Measurements from ENCODE around the gene KCNIP4.

The KCNIP4 gene

GRCh38 chr4:21768349-21769310, 179.9 kb downstream of the KCNIP4 start:
- Histone ChIP-seq H3K27ac (ENCODE audit: low read depth, low read length, severe bottlenecking) (no peak overlapping the region), H3K4me3 (ENCODE audit: extremely low read depth, insufficient read depth, low read length, poor library complexity, severe bottlenecking) (no peak overlapping the region), H3K36me3 (ENCODE audit: control insufficient read depth, insufficient read depth, low read length) (no peaks in the 10 kb centered on the region), H3K4me1 (ENCODE audit: control insufficient read depth, insufficient read depth, low read length, poor library complexity, severe bottlenecking) (no peaks in the 10 kb centered on the region), H3K9me3 (ENCODE audit: control insufficient read depth, low read length) (no peaks in the 10 kb centered on the region)
- WGBS, 2 experiments (ENCODE audit: insufficient coverage in 2 of 2) = 17% methylated on average over 2 of the region's 6 CpGs; no CpG with 5 or more reads in 1 of the 2 experiments

GRCh38 chr4:21765810-21766407, 182.7 kb downstream of the KCNIP4 start:
- WGBS, 2 experiments (ENCODE audit: insufficient coverage in 2 of 2) = 19 to 35% methylated on average over 3 of the region's 8 CpGs
- no peak overlapping the region for H3K4me3 ChIP-seq (ENCODE audit: extremely low read depth, insufficient read depth, low read length, poor library complexity, severe bottlenecking)
- H3K27ac ChIP-seq (ENCODE audit: low read depth, low read length, severe bottlenecking) = no peak overlapping the region
- H3K9me3 ChIP-seq (ENCODE audit: control insufficient read depth, low read length) = no peaks in the 10 kb centered on the region
- H3K4me1 ChIP-seq (ENCODE audit: control insufficient read depth, insufficient read depth, low read length, poor library complexity, severe bottlenecking) = no peaks in the 10 kb centered on the region
- H3K36me3 ChIP-seq (ENCODE audit: control insufficient read depth, insufficient read depth, low read length) = no peaks in the 10 kb centered on the region

GRCh38 chr4:21763855-21764254, 184.7 kb downstream of the KCNIP4 start:
- no peaks in the 10 kb centered on the region for H3K9me3 ChIP-seq (ENCODE audit: control insufficient read depth, low read length)
- no peaks in the 10 kb centered on the region for H3K4me1 ChIP-seq (ENCODE audit: control insufficient read depth, insufficient read depth, low read length, poor library complexity, severe bottlenecking)
- no peak overlapping the region for H3K4me3 ChIP-seq (ENCODE audit: extremely low read depth, insufficient read depth, low read length, poor library complexity, severe bottlenecking)
- 85 to 92% methylated on average over 1 of the region's 1 CpG for WGBS, 2 experiments (ENCODE audit: insufficient coverage in 2 of 2)
- no peaks in the 10 kb centered on the region for H3K36me3 ChIP-seq (ENCODE audit: control insufficient read depth, insufficient read depth, low read length)
- H3K27ac ChIP-seq (ENCODE audit: low read depth, low read length, severe bottlenecking) = no peak overlapping the region

GRCh38 chr4:21757248-21757647, 191.3 kb downstream of the KCNIP4 start:
- Histone ChIP-seq H3K4me1 (ENCODE audit: control insufficient read depth, insufficient read depth, low read length, poor library complexity, severe bottlenecking) (peaks cover 15% of the 10 kb centered on the region), H3K36me3 (ENCODE audit: control insufficient read depth, insufficient read depth, low read length) (no peaks in the 10 kb centered on the region), H3K27ac (ENCODE audit: low read depth, low read length, severe bottlenecking) (no peak overlapping the region), H3K4me3 (ENCODE audit: extremely low read depth, insufficient read depth, low read length, poor library complexity, severe bottlenecking) (no peak overlapping the region), H3K9me3 (ENCODE audit: control insufficient read depth, low read length) (no peaks in the 10 kb centered on the region)
- 67% methylated on average over 1 of the region's 2 CpGs; no CpG with 5 or more reads in 1 of the 2 experiments for WGBS, 2 experiments (ENCODE audit: insufficient coverage in 2 of 2)

GRCh38 chr4:21753084-21753760, 195.3 kb downstream of the KCNIP4 start:
- H3K4me3 ChIP-seq (ENCODE audit: extremely low read depth, insufficient read depth, low read length, poor library complexity, severe bottlenecking) = no peak overlapping the region
- WGBS, 2 experiments (ENCODE audit: insufficient coverage in 2 of 2) = 65 to 100% methylated on average over 2 to 3 of the region's 3 CpGs
- peaks cover 15% of the 10 kb centered on the region for H3K4me1 ChIP-seq (ENCODE audit: control insufficient read depth, insufficient read depth, low read length, poor library complexity, severe bottlenecking)
- peak overlapping the region; percentile 30 for H3K27ac ChIP-seq (ENCODE audit: low read depth, low read length, severe bottlenecking)
- no peaks in the 10 kb centered on the region for H3K36me3 ChIP-seq (ENCODE audit: control insufficient read depth, insufficient read depth, low read length)
- no peaks in the 10 kb centered on the region for H3K9me3 ChIP-seq (ENCODE audit: control insufficient read depth, low read length)

GRCh38 chr4:21752616-21753015, 196.0 kb downstream of the KCNIP4 start:
- Histone ChIP-seq H3K27ac (ENCODE audit: low read depth, low read length, severe bottlenecking) (peak overlapping the region; percentile 30), H3K4me1 (ENCODE audit: control insufficient read depth, insufficient read depth, low read length, poor library complexity, severe bottlenecking) (peaks cover 15% of the 10 kb centered on the region), H3K4me3 (ENCODE audit: extremely low read depth, insufficient read depth, low read length, poor library complexity, severe bottlenecking) (no peak overlapping the region), H3K36me3 (ENCODE audit: control insufficient read depth, insufficient read depth, low read length) (no peaks in the 10 kb centered on the region), H3K9me3 (ENCODE audit: control insufficient read depth, low read length) (no peaks in the 10 kb centered on the region)

- WGBS, 2 experiments (ENCODE audit: insufficient coverage in 2 of 2) = 77 to 100% methylated on average over 2 of the region's 3 CpGs
- Histone ChIP-seq H3K4me1 (ENCODE audit: control insufficient read depth, insufficient read depth, low read length, poor library complexity, severe bottlenecking) (peaks cover 15% of the 10 kb centered on the region), H3K27ac (ENCODE audit: low read depth, low read length, severe bottlenecking) (no peak overlapping the region), H3K4me3 (ENCODE audit: extremely low read depth, insufficient read depth, low read length, poor library complexity, severe bottlenecking) (no peak overlapping the region), H3K36me3 (ENCODE audit: control insufficient read depth, insufficient read depth, low read length) (no peaks in the 10 kb centered on the region), H3K9me3 (ENCODE audit: control insufficient read depth, low read length) (no peaks in the 10 kb centered on the region)
Observed at GRCh38 chr4:21749924-21750323, 198.6 kb downstream of the KCNIP4 start.

GRCh38 chr4:21749412-21749811, 199.2 kb downstream of the KCNIP4 start:
- Histone ChIP-seq H3K4me1 (ENCODE audit: control insufficient read depth, insufficient read depth, low read length, poor library complexity, severe bottlenecking) (peaks cover 15% of the 10 kb centered on the region), H3K9me3 (ENCODE audit: control insufficient read depth, low read length) (no peaks in the 10 kb centered on the region), H3K36me3 (ENCODE audit: control insufficient read depth, insufficient read depth, low read length) (no peaks in the 10 kb centered on the region), H3K27ac (ENCODE audit: low read depth, low read length, severe bottlenecking) (no peak overlapping the region), H3K4me3 (ENCODE audit: extremely low read depth, insufficient read depth, low read length, poor library complexity, severe bottlenecking) (no peak overlapping the region)
- 60 to 84% methylated on average over 1 to 4 of the region's 4 CpGs for WGBS, 2 experiments (ENCODE audit: insufficient coverage in 2 of 2)

GRCh38 chr4:21744046-21744445, 204.5 kb downstream of the KCNIP4 start:
- no peaks in the 10 kb centered on the region for H3K36me3 ChIP-seq (ENCODE audit: control insufficient read depth, insufficient read depth, low read length)
- no peak overlapping the region for H3K27ac ChIP-seq (ENCODE audit: low read depth, low read length, severe bottlenecking)
- H3K4me1 ChIP-seq (ENCODE audit: control insufficient read depth, insufficient read depth, low read length, poor library complexity, severe bottlenecking) = peaks cover 5% of the 10 kb centered on the region
- no peak overlapping the region for H3K4me3 ChIP-seq (ENCODE audit: extremely low read depth, insufficient read depth, low read length, poor library complexity, severe bottlenecking)
- H3K9me3 ChIP-seq (ENCODE audit: control insufficient read depth, low read length) = no peaks in the 10 kb centered on the region

GRCh38 chr4:21742326-21742725, 206.2 kb downstream of the KCNIP4 start:
- H3K4me3 ChIP-seq (ENCODE audit: extremely low read depth, insufficient read depth, low read length, poor library complexity, severe bottlenecking) = no peak overlapping the region
- H3K27ac ChIP-seq (ENCODE audit: low read depth, low read length, severe bottlenecking) = no peak overlapping the region
- H3K9me3 ChIP-seq (ENCODE audit: control insufficient read depth, low read length) = no peaks in the 10 kb centered on the region
- H3K4me1 ChIP-seq (ENCODE audit: control insufficient read depth, insufficient read depth, low read length, poor library complexity, severe bottlenecking) = peaks cover 5% of the 10 kb centered on the region
- WGBS, 2 experiments (ENCODE audit: insufficient coverage in 2 of 2) = 90 to 91% methylated on average over 1 to 2 of the region's 2 CpGs
- no peaks in the 10 kb centered on the region for H3K36me3 ChIP-seq (ENCODE audit: control insufficient read depth, insufficient read depth, low read length)

All from mesodermal cell (in vitro differentiated cells).